Mammary epithelial cell (primary cell): ENCODE results near the gene BTBD10.

Experiments
- CTCF ChIP-seq, 2 donors: IDR thresholded peaks in 1 of 2; conservative IDR thresholded peaks in 1 of 2; 2 replicates each; pipeline ENCODE4 v1.5.1; 2011 to 2012; ENCODE audit warnings: inconsistent platforms in 2 of 2, low read length in 2 of 2, mild to moderate bottlenecking in 2 of 2, control low read depth in 1 of 2, low read depth in 1 of 2; ENCODE audit not compliant: insufficient read depth in 1 of 2; ENCODE audit errors: extremely low read depth in 1 of 2
- EZH2 ChIP-seq: IDR thresholded peaks from 2 replicates; pipeline ENCODE4 v1.6.1; 2012; ENCODE audit warnings: low read length, inconsistent platforms, borderline replicate concordance

GRCh38 chr11:13494051-13494450, 31.0 kb upstream of the BTBD10 start:
- no peak for TF ChIP-seq CTCF (conservative IDR thresholded peaks at IDR 0.05 in 1 of 2, IDR thresholded peaks at IDR 0.05 in 1 of 2; ENCODE audit: extremely low read depth in 1 of 2, insufficient read depth in 1 of 2, low read depth in 1 of 2, low read length in 2 of 2)
- no peak for TF ChIP-seq EZH2
